HG03460 (cell line): ENCODE measurements around the gene ADARB2.
"Not testable (repeated sequence)": the region's sequence is repeated elsewhere in the genome, so short reads cannot be mapped to it uniquely, and the experiment has no call there.

Experiments used
- ATAC-seq: cut with Tn5 transposase; IDR thresholded peaks from one replicate; pipeline ENCODE4 v1.9.1; 2021; ENCODE audit not compliant: unreplicated experiment

The ADARB2 gene

GRCh38 chr10:1552406-1552805, 184.9 kb downstream of the ADARB2 start:
- no peak for ATAC-seq

GRCh38 chr10:1551636-1552338, 185.5 kb downstream of the ADARB2 start:
- ATAC-seq = no peak

- ATAC-seq = no peak
Measured at GRCh38 chr10:1550616-1551015, 186.7 kb downstream of the ADARB2 start.

DNA sequence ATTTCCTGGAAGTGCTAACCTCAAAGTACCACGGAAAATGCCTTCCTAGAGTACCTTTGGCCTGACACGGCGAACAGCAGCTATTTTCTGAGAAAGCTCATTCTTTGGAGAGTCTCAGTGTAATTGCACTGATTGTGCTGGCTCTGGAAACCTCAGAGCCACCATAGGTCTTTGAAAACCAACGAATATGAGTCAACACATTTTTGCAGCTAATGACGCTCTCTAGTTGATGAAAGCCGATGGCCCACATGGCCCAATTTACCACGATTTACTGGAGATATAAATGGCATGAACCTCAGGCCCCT, 187.1 kb downstream of the ADARB2 start:
- ATAC-seq = no peak

DNA sequence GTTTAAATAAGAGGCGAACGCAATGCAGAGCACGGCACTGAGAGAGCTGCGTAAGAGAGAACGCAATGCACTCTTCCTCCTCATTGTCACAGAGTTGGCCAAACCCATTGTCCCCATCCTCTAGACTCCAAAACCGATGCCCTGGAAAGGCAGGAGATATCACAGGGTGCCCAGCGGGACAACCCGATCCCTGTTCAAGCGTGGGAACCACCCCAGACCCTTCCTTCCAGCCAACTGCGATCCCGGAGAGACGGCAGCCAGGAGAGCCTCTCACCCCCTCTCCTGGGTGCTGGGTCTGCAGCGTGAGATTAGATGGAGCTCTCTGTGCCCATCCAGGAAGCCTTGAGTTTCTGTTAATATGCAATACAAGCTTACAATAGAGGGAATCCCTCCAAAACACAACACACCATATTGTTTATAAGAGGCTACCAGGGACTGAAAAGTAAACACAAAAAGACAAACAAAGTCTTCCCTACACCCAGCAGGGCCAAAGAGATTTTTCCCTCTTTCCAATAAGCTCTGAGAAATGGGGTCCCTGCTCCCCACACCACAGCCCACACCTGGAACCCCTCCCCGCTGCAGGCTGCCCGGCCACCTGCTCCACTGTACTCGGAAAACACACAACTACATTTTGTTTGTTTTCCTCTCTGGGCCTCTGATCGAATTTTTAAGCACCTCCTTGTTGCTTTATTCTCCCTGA, 187.6 kb downstream of the ADARB2 start:
- no peak for ATAC-seq

- ATAC-seq = no peak
Measured at GRCh38 chr10:1548596-1548995, 188.7 kb downstream of the ADARB2 start.

- ATAC-seq = no peak
Measured at GRCh38 chr10:1548146-1548545, 189.2 kb downstream of the ADARB2 start.

DNA sequence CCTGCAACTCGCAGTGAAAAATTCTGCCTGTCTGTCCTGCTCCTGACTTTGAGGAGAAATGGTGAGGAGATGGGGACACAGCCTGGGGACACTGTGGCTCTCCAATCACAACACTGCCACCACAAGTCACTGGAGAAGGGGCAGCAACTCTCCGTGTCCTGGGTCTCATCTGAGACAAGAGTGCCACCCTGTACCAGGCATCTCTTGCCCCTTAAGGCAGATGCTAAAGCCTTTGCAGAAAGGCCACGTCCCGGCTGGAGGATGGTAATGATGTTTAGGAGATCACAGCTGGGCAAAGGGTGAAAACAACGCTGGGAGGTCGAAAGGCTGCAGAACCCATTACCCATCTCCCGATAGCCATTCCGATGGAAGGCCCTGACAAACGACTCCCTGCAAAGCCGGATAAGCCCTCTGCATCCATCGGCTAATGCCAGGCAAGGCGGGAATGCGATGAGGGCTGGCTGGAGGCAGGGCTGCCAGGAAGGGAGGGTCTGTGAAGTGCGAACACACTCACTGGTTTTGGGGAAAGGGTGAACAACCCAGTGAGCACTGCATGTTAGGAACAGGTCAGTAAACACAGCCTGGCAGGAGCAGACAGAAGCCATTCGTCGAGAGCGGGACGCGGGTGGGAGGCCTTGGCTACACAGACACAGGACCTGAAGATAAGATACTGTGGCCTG, 190.8 kb downstream of the ADARB2 start:
- ATAC-seq = no peak

- no peak for ATAC-seq
Measured at GRCh38 chr10:1545524-1545923, 191.8 kb downstream of the ADARB2 start.

- ATAC-seq = no peak
Measured at GRCh38 chr10:1544929-1545328, 192.4 kb downstream of the ADARB2 start.

DNA sequence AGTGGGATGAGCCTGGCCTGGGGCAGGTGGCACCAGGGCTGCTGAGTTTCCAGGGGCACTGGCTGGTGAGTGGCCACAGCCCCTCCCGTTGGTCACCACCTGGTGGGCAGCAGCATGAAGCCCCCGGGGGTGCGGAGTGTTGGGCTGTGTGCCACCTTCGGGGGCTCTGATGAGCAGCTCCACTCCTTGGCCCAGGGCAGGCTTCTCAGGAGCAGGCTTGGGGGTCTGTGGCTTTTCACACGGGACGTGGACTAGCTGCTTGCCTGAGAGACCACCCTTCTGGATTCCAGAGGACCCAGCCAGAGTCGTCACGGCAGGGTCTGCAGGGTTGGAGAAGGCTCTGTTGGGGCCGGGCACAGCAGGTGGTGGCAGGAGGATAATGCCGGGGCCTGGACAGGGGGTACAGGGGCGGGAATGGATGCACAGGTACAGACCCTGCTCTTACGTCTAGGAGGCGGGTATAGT, 193.1 kb downstream of the ADARB2 start:
- no peak for ATAC-seq

- no peak for ATAC-seq
Measured at GRCh38 chr10:1543596-1543995, 193.7 kb downstream of the ADARB2 start.

DNA sequence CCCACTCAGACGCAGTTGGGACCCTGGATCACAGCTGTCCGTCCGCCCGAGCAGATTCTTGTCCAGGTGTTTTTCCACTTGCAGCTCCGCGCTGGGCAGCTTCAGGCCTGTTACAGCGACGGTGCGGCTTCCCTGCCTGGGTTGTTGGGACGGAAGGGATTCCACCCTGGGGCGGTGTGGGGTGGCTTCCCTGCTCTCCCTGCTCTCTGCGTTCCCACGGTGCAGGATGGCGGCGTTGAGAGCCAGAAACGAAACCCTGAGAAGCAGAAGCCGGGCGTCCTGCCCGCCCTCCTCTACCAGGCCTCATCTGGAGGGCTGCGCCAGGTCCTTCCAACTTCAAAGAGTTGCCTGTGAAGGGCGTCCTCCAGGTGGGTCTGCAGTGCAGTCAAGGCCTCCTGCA, 194.4 kb downstream of the ADARB2 start:
- ATAC-seq = no peak

GRCh38 chr10:1540144-1540543, 197.2 kb downstream of the ADARB2 start:
- ATAC-seq = no peak

DNA sequence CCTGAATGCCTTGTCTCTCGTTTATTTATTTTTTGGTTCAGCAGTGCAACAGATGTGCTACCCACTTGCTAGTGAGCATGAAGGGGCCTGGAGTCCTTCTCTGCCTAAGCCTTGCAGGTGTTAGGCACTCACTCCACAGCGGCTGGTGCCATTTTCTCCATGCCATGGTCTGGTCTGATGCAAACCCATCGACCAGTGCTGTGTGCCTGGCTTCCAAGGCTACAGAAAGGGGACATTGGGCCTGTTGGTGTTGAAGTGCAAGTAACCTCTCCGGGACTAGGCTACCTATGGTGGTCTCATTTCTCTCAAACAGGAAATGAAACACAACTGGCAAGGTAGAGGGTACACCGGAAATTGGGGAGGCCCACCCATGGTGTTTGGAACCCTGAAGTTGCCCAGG, 198.1 kb downstream of the ADARB2 start:
- no peak for ATAC-seq

DNA sequence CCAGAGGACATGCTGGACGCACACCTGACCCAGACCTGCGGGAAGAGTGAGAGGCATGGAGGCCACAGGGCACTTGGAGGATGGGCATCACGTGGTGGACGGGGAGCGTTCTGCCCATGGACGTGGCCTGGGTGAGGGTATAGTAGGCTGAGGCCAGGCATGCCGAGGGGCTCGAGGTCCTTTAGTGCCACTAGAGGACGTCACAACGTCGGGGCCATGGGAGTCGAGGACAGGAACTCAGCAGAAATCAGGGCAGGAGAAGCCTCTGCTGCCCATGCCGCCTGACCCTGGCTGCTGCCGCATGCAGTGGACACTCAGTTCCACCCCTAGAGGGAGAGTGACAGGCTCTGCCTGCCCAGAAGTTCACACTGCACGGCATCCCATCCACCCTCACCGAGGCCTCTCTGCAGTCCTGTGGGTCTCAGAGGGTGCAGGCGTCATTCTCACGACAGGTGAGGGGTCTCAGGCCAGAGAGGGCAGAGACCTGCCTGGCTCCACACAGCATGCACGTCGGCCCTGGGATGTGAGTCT, 198.7 kb downstream of the ADARB2 start:
- ATAC-seq = no peak

GRCh38 chr10:1538121-1538520, 199.2 kb downstream of the ADARB2 start:
- no peak for ATAC-seq

GRCh38 chr10:1537449-1537848, 199.9 kb downstream of the ADARB2 start:
- ATAC-seq = not testable (repeated sequence)

DNA sequence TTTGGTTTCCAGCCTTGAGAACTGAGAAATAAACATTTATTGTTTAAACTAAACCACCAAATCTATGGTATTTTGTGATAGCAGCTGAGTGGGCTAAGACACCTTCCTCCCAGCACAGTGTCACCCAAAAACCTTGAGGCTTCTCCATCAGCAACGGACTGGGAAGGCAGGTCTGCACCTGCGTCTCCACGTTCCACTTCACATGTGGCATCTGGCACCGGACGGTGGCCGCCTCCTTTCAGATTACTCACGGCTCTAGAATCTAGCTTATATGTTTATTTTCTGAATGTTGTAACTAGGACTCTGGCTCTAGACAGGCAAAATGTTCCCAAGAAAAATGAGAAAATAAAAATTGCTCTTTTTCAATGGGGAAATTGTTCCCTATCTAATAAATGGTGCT, 201.0 kb downstream of the ADARB2 start:
- ATAC-seq = no peak

DNA sequence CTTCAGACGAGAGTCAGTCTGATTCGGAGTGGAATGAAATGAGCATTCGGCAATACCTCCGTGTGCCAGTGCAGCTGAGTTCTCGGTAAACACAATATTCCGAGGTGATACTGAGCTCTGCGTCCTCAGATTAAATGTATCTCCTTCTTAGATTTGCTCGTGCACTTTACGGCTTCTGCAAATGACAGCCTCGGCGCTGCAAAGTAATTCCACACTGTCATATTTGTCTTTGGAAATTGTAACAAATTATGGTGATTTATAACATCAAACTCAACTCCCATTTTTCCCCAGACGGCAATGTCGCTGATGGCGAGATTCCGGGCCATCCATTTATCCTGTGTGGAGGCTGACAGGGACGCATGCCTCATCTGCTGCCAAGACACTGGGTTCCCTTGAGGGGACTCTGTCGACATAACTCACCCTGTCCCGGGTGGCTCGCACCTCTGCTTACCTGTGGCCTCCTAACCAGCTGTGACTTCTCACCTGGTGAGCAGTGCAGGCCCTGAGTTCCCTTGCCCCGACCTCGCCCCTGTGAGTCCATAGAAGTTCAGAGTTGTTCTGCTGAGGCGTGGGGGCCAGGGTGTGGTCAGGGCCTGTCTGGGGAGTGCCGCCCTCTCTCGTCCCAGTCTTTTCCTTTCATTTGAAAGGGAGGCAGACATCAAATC, 201.9 kb downstream of the ADARB2 start:
- no peak for ATAC-seq

DNA sequence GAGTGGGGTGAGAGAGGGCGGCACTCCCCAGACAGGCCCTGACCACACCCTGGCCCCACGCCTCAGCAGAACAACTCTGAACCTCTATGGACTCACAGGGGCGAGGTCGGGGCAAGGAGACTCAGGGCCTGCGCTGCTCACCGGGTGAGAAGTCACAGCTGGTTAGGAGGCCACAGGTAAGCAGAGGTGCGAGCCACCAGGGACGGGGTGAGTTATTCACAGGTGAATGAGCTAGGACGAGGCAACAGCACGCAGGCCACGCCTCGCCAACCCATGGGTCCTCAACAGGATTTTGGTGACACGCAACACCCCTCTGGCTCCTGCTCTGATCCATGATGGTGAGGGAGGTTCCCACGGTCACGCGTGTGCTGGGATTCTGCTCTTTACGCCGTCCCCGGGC, 202.5 kb downstream of the ADARB2 start:
- ATAC-seq = no peak
